ENCODE results near the gene KCTD21. TPM values are rescaled to one million over a fixed set of nuclear protein-coding genes. Genes with fewer than 3 reads are reported as not detected.

The KCTD21 gene
- total and polyA plus RNA-seq, 2 donors (not counting 1 experiment from before 2014, with no cell fraction given), result 4.3 to 8.0 TPM

DNA sequence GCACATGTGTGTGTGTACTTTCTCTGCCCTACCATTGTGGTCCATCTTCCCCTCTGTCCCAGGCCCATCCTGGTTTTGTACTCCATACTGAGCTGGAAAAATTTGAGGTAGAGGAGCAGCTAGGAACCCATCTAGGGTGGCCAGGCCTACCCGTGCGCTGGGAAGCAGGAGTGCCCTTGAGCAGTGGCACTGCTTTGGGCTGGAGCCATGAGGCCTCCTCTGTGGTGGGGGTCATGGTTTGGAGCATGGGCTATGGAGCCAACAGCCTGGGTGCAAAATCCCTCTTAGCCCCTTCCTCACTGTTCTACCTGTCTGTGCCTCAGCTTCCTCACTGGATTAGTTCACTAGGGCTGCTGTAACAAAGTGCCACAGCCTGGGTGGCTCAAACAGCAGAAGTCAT lies 27.1 kb downstream of the KCTD21 start:
- Histone ChIP-seq H3K27ac (ENCODE audit: low read length in 2 of 2) (no peak overlapping the region), H3K4me2 (replicated peaks; ENCODE audit: low read depth, low read length, poor library complexity, severe bottlenecking) (no peak overlapping the region), H3K79me2 (ENCODE audit: control insufficient read depth, insufficient read depth, low read length) (no peaks in the 10 kb centered on the region), H4K20me1 (ENCODE audit: control insufficient read depth, insufficient read depth, low read length, poor library complexity, severe bottlenecking) (no peaks in the 10 kb centered on the region), H3K9me3 (ENCODE audit: control extremely low read depth in 1 of 3, control insufficient read depth in 2 of 3, insufficient read depth in 1 of 3, low read length in 2 of 3) (no peaks in the 10 kb centered on the region), H3K4me1 (ENCODE audit: control insufficient read depth in 2 of 2, insufficient read depth in 2 of 2, low read length in 2 of 2) (no peaks in the 10 kb centered on the region), H3K4me3 (ENCODE audit: control extremely low read depth in 1 of 5, extremely low read depth in 1 of 5, insufficient read depth in 1 of 5, low read depth in 2 of 5, low read length in 4 of 5) (no peak overlapping the region), H3K9ac (ENCODE audit: low read length) (no peak overlapping the region), H2AFZ (ENCODE audit: insufficient read depth, low read depth, low read length, poor library complexity, severe bottlenecking) (no peak overlapping the region), H3K36me3 (replicated peaks in 1 of 2; ENCODE audit: control extremely low read depth in 1 of 2, control insufficient read depth in 1 of 2, extremely low read depth in 1 of 2, insufficient read depth in 2 of 2, low read length in 1 of 2) (no peaks in the 10 kb centered on the region), H3K27me3 (replicated peaks in 1 of 4; ENCODE audit: control extremely low read depth in 1 of 4, control insufficient read depth in 3 of 4, insufficient read depth in 4 of 4, low read length in 3 of 4) (no peaks in the 10 kb centered on the region)
- ATAC-seq (ENCODE audit: low read depth) (no peak), DNase-seq (no peak)
- ChIA-PET POLR2A (no interaction called here), CTCF (no interaction called here)
- Mint-ChIP-seq H3K27me3 (no peaks in the 10 kb centered on the region), H3K9me3 (ENCODE audit: insufficient read depth) (no peaks in the 10 kb centered on the region), H3K27ac (no peak overlapping the region), H3K4me1 (no peaks in the 10 kb centered on the region), H3K4me3 (no peak overlapping the region)
- intact Hi-C loops (cut with micrococcal nuclease), result no loop called here
- WGBS (ENCODE audit: insufficient coverage), result 93% methylated on average over 2 of the region's 2 CpGs
- TF ChIP-seq EZH2 (IDR thresholded peaks at IDR 0.05; ENCODE audit: borderline replicate concordance, insufficient read depth, low read depth, low read length, poor library complexity, severe bottlenecking) (no peak), CTCF (IDR thresholded peaks at IDR 0.05) (no peak)

GRCh38 chr11:78160557-78160956 lies 27.9 kb downstream of the KCTD21 start:
- intact Hi-C loops (cut with micrococcal nuclease), result no loop called here
- DNase-seq (no peak), ATAC-seq (ENCODE audit: low read depth) (no peak)
- Histone ChIP-seq H3K27me3 (replicated peaks in 1 of 4; ENCODE audit: control extremely low read depth in 1 of 4, control insufficient read depth in 3 of 4, insufficient read depth in 4 of 4, low read length in 3 of 4) (no peaks in the 10 kb centered on the region), H2AFZ (ENCODE audit: insufficient read depth, low read depth, low read length, poor library complexity, severe bottlenecking) (no peak overlapping the region), H3K27ac (ENCODE audit: low read length in 2 of 2) (no peak overlapping the region), H3K9me3 (ENCODE audit: control extremely low read depth in 1 of 3, control insufficient read depth in 2 of 3, insufficient read depth in 1 of 3, low read length in 2 of 3) (no peaks in the 10 kb centered on the region), H3K4me3 (ENCODE audit: control extremely low read depth in 1 of 5, extremely low read depth in 1 of 5, insufficient read depth in 1 of 5, low read depth in 2 of 5, low read length in 4 of 5) (no peak overlapping the region), H3K4me2 (replicated peaks; ENCODE audit: low read depth, low read length, poor library complexity, severe bottlenecking) (no peak overlapping the region), H4K20me1 (ENCODE audit: control insufficient read depth, insufficient read depth, low read length, poor library complexity, severe bottlenecking) (no peaks in the 10 kb centered on the region), H3K9ac (ENCODE audit: low read length) (no peak overlapping the region), H3K36me3 (replicated peaks in 1 of 2; ENCODE audit: control extremely low read depth in 1 of 2, control insufficient read depth in 1 of 2, extremely low read depth in 1 of 2, insufficient read depth in 2 of 2, low read length in 1 of 2) (no peaks in the 10 kb centered on the region), H3K4me1 (ENCODE audit: control insufficient read depth in 2 of 2, insufficient read depth in 2 of 2, low read length in 2 of 2) (no peaks in the 10 kb centered on the region), H3K79me2 (ENCODE audit: control insufficient read depth, insufficient read depth, low read length) (no peaks in the 10 kb centered on the region)
- Mint-ChIP-seq H3K4me1 (no peaks in the 10 kb centered on the region), H3K27ac (no peak overlapping the region), H3K9me3 (ENCODE audit: insufficient read depth) (no peaks in the 10 kb centered on the region), H3K4me3 (no peak overlapping the region), H3K27me3 (no peaks in the 10 kb centered on the region)
- ChIA-PET CTCF (no interaction called here), POLR2A (no interaction called here)
- TF ChIP-seq CTCF (IDR thresholded peaks at IDR 0.05) (no peak), EZH2 (IDR thresholded peaks at IDR 0.05; ENCODE audit: borderline replicate concordance, insufficient read depth, low read depth, low read length, poor library complexity, severe bottlenecking) (no peak)
- WGBS (ENCODE audit: insufficient coverage), result no CpG with 5 or more reads among the region's 1 CpG
